Calu3 (cell line): ENCODE data around the gene RNFT2. TPM values are rescaled to one million over a fixed set of nuclear protein-coding genes. Genes with fewer than 3 reads are reported as not detected.
"Not testable (repeated sequence)": the region's sequence is repeated elsewhere in the genome, so short reads cannot be mapped to it uniquely, and the experiment has no call there.

Experiments used
- BruUV-seq: library from RNA; stranded (reverse); fragments of 400-500 nt; replicated peaks from 2 replicates; lab custom pipeline; 2021; lab: Mats Ljungman, UMichigan
- CTCF ChIA-PET: fragments of 300-600 bp; sonication (Branson Sonifier 250); formaldehyde crosslinking; loops from one replicate; lab custom pipeline; 2022; ENCODE audit warnings: antibody characterized with exemption; lab: Charles Lee
- DNase-seq: peaks from one replicate; pipeline ENCODE4 v3.0.0; 2022
- H3K27ac Mint-ChIP-seq: one replicate; pipeline ENCODE4 v1.8.0; 2022; ENCODE audit warnings: mixed read lengths; ENCODE audit not compliant: unreplicated experiment
- H3K27me3 Mint-ChIP-seq: one replicate; pipeline ENCODE4 v1.8.0; 2022; ENCODE audit warnings: mixed read lengths; ENCODE audit not compliant: unreplicated experiment
- H3K36me3 Mint-ChIP-seq: one replicate; pipeline ENCODE4 v1.8.0; 2022; ENCODE audit warnings: mild to moderate bottlenecking, moderate library complexity, mixed read lengths; ENCODE audit not compliant: insufficient read depth, unreplicated experiment
- H3K4me1 Mint-ChIP-seq: one replicate; pipeline ENCODE4 v1.8.0; 2022; ENCODE audit warnings: mild to moderate bottlenecking, low read depth, mixed read lengths; ENCODE audit not compliant: unreplicated experiment
- H3K4me3 Mint-ChIP-seq: one replicate; pipeline ENCODE4 v1.8.0; 2022; ENCODE audit warnings: mild to moderate bottlenecking, low read depth, moderate library complexity, mixed read lengths; ENCODE audit not compliant: unreplicated experiment
- H3K9me3 Mint-ChIP-seq: one replicate; pipeline ENCODE4 v1.8.0; 2022; ENCODE audit warnings: low read depth, mixed read lengths; ENCODE audit not compliant: unreplicated experiment
- CTCF ChIP-seq: fragments of 200-600 bp; IDR thresholded peaks from one replicate; pipeline ENCODE4 v1.8.0; 2022; ENCODE audit warnings: antibody characterized with exemption; ENCODE audit not compliant: unreplicated experiment
- intact Hi-C: fragments of 100-400 bp; cut with micrococcal nuclease; formaldehyde crosslinking; loops from one replicate; pipeline ENCODE4 v1.10.0; 2022; ENCODE audit not compliant: unreplicated experiment
- total RNA-seq: library from RNA; stranded (reverse); gene quantifications from 2 replicates; pipeline ENCODE4 v1.2.3, GENCODE V29; 2022

The RNFT2 gene
- total RNA-seq, 1 experiment from 2014 or later = 32.0 TPM

GRCh38 chr12:116750298-116750697 lies 12.2 kb downstream of the RNFT2 start:
- Mint-ChIP-seq H3K4me1 (no peaks in the 10 kb centered on the region), H3K9me3 (no peaks in the 10 kb centered on the region), H3K36me3 (peaks cover 4% of the 10 kb centered on the region), H3K27ac (no peak overlapping the region), H3K4me3 (no peak overlapping the region), H3K27me3 (no peaks in the 10 kb centered on the region)
- CTCF ChIA-PET = no interaction called here
- TF ChIP-seq CTCF = no peak
- no TSS peak for BruUV-seq
- DNase-seq = no peak
- intact Hi-C loops = no loop called here

- not testable (repeated sequence) for H3K9me3 Mint-ChIP-seq, H3K4me1 Mint-ChIP-seq, BruUV-seq
Observed at GRCh38 chr12:116754097-116754496, 16.0 kb downstream of the RNFT2 start.

GRCh38 chr12:116754783-116755182 lies 16.7 kb downstream of the RNFT2 start:
- not testable (repeated sequence) for H3K36me3 Mint-ChIP-seq, H3K4me1 Mint-ChIP-seq, H3K9me3 Mint-ChIP-seq

More at GRCh38 chr12:116754097-116754496, 16.0 kb downstream of the RNFT2 start:
- intact Hi-C loops, DNase-seq, H3K36me3 Mint-ChIP-seq, H3K4me3 Mint-ChIP-seq, CTCF ChIA-PET, H3K27ac Mint-ChIP-seq, H3K27me3 Mint-ChIP-seq: not testable (repeated sequence)

GRCh38 chr12:116759783-116760621 lies 21.9 kb downstream of the RNFT2 start:
- no TSS peak for BruUV-seq
- Mint-ChIP-seq H3K27me3 (no peaks in the 10 kb centered on the region), H3K4me1 (no peaks in the 10 kb centered on the region), H3K27ac (no peak overlapping the region), H3K9me3 (no peaks in the 10 kb centered on the region), H3K36me3 (no peaks in the 10 kb centered on the region), H3K4me3 (no peak overlapping the region)
- CTCF ChIA-PET = interaction anchor here (0.6 kb wide), 1 partner anchor 69 kb away, joined by 6 read pairs; no protein-coding TSS in a partner anchor
- no peak for DNase-seq
- intact Hi-C loops = no loop called here
- TF ChIP-seq CTCF = no peak

More at GRCh38 chr12:116754783-116755182, 16.7 kb downstream of the RNFT2 start:
- H3K4me3 Mint-ChIP-seq, DNase-seq, CTCF ChIA-PET, intact Hi-C loops, BruUV-seq, H3K27me3 Mint-ChIP-seq, H3K27ac Mint-ChIP-seq: not testable (repeated sequence)

- CTCF ChIA-PET = no interaction called here
- no peak for DNase-seq
- intact Hi-C loops = no loop called here
- H3K36me3 Mint-ChIP-seq = no peaks in the 10 kb centered on the region
- H3K4me1 Mint-ChIP-seq = no peaks in the 10 kb centered on the region
- H3K9me3 Mint-ChIP-seq = no peaks in the 10 kb centered on the region
- H3K4me3 Mint-ChIP-seq = no peak overlapping the region
- BruUV-seq = no TSS peak
- H3K27ac Mint-ChIP-seq = no peak overlapping the region
- no peak for TF ChIP-seq CTCF
- no peaks in the 10 kb centered on the region for H3K27me3 Mint-ChIP-seq
Observed at GRCh38 chr12:116760622-116761020, 22.5 kb downstream of the RNFT2 start.
